ENCODE measurements around the gene NOCT.

- TF ChIP-seq CTCF (conservative IDR thresholded peaks at IDR 0.05; ENCODE audit: low read depth, low read length) (no peak), POLR2A (IDR thresholded peaks at IDR 0.05; ENCODE audit: low read depth, low read length) (no peak), MAFK (IDR thresholded peaks at IDR 0.05; ENCODE audit: low read depth, low read length) (no peak), RCOR1 (IDR thresholded peaks at IDR 0.05; ENCODE audit: insufficient replicate concordance, low read length) (no peak)
Measured at GRCh38 chr4:139044291-139044690, 28.7 kb downstream of the NOCT start.
